ENCODE measurements around the gene MCFD2.
"Not testable (repeated sequence)": the region's sequence is repeated elsewhere in the genome, so short reads cannot be mapped to it uniquely, and the experiment has no call there.

Gene MCFD2

DNA sequence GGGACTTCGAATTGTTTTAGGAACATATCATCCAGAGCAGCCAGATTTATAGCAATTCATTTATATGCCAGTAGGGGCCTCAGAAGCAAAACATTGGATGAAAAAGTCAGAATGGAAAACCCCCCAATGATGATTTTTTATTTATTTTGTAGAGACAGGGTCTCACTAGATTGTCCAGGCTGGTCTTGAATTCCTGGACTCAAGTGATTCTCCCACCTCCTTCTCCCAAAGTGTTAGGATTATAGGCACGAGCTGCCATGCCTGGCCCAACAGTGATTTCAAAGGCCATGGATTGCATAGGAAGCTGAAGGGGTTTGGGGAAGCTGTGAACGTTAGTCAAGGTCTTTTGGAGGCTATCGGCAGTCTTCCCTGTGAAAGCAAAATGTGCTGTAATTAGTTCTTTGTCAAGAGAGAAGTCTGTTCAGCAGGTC, 21.9 kb upstream of the MCFD2 start:
- no peak for DNase-seq (ENCODE audit: low read depth)

DNA sequence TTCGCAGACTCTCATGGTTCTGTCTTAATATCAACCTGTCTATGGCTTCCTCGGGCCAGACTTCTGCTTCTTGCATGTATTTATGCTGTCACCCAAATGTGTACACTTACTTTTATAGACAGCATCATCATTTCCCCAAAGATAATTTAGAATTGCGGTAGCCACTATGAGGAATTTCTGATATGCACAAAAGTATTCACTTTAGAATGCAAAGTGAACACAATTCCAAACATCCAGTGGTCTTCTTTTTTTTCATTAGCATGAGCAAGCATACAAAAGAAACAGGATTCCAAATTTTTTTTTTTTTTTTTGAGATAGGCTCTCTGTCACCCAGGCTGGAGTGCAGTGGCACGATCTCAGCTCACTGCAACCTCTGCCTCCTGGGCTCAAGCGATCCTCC, 21.0 kb upstream of the MCFD2 start:
- DNase-seq (ENCODE audit: low read depth): no peak

DNA sequence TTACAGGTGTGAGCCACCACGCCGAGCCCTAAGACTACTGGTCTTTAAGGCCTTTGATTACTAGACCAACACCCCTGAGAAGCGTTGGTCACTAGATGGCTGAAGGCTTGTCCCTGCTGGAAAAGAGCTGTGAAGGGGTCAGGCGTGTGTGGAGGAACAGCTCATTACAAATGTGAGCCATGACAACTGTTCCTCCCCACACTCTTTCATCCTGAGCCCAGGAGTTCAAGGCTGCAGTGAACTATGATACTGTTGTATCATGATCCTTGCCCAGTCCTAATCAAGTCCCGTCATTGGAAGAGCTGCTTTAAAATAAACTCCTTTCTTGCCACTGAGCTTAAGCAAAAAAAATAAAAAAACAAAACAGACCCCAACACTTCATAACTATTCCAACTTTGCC, 19.5 kb upstream of the MCFD2 start:
- DNase-seq (ENCODE audit: low read depth): no peak

DNA sequence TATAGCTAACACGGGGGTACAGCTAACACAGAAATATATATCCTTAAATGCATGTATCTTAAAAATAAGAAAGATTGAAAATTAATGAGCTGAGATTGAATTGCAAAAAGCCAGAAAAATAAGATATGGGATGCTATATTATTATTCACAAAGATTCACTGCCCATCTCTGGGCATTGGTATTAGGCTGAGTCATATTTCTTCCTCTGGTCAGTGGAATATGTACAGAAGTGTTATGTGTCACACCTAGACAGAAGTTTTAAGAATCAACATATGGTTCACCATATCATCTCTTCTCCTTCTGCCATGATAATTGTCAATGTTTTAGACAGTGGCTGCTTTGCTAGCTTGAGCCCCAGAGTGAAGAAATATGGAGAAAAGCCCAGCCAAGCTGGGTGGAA, 14.0 kb upstream of the MCFD2 start:
- no peak for DNase-seq (ENCODE audit: low read depth)

DNA sequence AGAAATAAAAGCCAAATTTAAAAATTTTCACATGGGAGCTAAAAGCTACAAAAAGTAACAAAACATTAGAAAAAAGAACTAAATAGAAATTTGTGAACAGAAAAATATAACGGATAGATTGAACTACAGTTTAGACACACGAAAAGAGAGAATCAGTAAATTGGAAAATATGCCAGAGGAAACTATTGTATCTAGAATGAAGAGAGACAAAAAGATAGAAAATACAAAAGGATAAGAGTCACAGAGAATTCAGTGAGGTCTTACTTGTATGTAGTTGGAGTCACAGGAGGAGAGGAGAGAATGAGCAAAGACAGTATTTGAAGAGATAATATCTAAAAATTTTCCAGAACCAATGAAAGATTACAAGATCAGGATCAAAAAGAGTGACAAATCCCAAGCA, 11.3 kb upstream of the MCFD2 start:
- no peak for DNase-seq (ENCODE audit: low read depth)

DNA sequence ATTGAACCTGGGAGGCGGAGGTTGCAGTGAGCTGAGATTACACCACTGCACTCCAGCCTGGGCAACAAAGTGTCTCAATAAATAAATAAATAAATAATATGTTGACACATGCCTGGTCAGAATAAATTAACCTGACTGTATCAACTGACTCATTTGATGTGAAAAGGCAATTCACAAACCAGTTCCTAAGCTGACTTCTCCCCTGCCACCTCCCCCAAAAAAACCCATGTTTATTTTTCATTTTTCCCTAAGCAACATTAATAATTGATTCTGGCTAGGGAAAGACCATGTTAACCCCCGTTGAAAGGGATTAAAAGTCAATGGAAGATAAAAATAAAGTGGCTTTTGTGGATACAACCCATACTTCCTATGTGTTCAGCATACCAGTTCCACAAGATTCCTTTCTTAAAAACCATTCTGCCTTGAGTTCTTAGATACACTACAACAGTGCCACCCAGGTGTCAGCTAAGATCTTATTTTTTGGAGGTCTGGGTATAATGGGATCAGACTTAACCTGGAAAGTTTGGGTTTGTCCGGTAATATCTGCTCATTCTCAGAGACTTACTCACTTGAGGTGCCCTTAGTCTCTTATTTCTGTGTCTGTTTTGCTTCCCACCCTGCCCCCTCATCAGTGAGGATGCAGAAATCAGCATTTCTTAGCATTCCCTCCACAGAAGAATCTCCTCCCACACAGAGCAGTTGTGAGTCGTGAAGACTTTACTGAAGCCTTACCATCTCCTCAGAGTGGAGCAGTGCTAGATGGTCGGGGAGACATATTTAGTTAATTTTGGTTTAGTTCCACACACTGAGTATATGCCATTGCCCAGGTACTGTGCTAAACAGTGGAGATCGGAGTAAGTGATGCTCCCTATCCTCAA, 10.1 kb upstream of the MCFD2 start:
- DNase-seq (ENCODE audit: low read depth): no peak

DNA sequence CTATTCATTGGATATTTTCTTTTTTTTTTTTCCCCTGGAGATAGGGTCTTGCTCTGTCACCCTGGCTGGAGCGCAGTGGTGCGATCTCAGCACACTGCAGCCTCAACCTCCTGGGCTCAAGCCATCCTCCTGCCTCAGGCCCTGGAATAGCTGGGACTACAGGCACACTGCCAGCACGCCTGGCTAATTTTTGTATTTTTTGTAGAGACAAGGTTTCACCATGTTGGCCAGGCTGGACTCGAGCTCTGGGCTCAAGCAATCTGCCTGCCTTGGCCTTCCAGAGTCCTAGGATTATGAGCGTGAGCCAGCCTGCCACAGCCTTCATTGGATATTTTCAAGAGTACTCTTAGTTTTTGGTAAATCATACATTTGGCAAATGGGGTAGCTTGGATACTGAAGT, 9.0 kb upstream of the MCFD2 start:
- DNase-seq (ENCODE audit: low read depth): no peak

DNA sequence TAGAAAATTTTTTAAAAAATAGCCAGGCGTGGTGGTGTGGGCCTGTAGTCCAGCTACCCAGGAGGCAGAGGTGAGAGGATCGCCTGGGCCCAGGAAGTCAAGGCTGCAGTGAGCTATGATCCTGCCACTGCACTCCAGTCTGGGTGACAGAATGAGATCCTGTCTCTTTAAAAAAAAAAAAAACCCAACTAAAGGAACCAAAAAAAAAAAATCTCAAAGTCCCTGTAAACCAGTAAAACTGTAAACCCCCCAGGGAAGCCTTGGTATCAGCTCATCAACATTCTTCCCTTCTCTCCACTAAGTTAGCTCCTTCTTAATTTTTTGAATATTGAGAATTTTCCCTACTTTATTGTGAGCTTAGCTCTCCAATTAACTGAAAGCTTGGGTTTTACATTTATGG, 8.4 kb upstream of the MCFD2 start:
- DNase-seq (ENCODE audit: low read depth): no peak

DNA sequence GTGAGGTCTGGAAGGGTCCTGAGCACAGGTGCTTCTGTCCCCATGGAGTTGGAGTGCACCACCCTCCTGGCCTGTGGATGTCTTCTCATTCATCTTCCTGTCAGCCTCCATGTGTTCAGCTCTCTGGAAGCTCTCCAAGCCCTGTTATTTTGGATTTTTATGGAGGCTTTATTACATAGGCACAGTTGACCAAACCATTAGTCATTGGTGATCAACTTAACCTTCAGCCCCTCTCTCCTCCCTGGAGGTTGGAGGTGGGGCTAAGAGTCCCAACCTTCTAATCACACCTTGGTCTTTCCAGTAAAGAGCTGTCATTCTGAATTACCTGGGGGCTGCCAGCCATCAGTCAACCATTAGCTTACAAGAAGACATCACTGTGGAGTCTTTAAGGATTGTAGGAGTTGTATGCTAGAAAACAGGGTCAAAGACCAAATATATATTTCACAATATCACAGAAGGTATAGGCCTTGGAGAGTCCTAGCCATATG, 7.5 kb upstream of the MCFD2 start:
- DNase-seq (ENCODE audit: low read depth): no peak

DNA sequence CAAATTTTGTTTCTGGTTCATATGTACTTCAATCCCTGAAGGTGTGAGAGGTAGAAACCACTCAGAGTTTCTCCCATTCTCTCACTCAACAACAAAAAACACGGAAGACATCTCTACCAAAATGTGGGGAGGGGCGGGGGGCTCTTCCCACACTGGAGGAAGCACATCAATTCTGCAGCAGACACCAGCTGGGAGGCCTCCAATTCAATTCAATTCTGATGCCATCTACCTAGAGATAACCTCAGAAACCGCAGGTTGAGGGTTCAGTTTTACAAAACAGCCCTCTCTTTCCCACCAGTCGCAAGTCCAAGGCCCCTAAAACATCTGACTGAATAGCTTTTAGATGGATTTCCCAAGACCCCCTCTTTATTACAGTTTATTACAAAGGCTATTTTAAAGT, 7.0 kb upstream of the MCFD2 start:
- DNase-seq (ENCODE audit: low read depth): no peak

DNA sequence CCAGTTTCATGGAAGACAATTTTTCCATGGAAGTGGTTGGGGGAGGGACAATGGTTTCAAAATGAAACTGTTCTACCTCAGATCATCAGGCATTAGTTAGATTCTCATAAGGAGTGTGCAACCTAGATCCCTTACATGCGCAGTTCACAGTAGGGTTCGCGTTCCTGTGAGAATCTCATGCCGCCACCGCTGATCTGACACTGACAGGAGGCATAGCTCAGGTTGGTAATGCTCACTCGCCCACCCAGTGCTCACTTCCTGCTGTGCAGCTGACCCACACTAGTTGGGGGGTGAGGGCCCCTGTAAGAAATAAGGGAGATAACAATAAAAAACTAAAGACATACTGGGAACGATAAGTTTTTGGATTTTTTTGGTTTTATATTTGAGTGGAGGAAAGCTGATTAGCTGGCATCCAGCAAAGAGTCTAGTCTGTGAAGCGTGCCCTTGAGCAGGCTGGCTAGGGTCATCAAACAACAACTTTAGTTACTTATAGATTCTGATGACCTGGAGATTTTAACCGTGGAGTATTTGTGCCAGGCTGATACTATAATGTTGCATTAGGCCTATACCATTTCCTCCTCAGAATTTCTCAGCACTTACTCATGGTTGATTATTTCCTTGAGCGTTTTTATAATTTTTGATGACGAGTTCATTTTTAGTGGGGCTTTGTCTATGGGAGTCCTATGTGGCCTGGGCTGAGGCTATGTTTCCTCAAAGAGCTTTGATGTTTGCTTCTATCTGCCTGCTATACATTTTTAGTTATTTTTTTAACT, 6.3 kb upstream of the MCFD2 start:
- DNase-seq (ENCODE audit: low read depth): no peak

DNA sequence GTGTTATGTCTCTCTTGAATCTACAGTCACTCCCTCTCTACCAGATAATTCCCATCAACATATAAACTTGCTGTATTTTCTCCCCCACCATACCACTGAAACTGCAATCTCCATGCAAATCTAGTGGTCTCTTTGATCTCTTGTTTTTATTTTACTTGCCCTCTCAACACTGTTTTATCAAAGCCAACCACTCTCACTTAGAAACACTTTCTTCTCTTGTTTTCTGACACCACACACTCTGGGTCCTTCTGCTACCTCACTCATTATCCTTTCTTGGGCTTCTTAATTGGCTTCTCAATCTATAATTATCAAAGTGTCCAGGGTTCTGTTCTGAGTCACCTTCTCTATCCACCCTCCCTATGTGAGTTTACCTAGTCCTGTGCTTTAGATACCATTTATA, 2.0 kb upstream of the MCFD2 start:
- DNase-seq (ENCODE audit: low read depth): no peak

DNA sequence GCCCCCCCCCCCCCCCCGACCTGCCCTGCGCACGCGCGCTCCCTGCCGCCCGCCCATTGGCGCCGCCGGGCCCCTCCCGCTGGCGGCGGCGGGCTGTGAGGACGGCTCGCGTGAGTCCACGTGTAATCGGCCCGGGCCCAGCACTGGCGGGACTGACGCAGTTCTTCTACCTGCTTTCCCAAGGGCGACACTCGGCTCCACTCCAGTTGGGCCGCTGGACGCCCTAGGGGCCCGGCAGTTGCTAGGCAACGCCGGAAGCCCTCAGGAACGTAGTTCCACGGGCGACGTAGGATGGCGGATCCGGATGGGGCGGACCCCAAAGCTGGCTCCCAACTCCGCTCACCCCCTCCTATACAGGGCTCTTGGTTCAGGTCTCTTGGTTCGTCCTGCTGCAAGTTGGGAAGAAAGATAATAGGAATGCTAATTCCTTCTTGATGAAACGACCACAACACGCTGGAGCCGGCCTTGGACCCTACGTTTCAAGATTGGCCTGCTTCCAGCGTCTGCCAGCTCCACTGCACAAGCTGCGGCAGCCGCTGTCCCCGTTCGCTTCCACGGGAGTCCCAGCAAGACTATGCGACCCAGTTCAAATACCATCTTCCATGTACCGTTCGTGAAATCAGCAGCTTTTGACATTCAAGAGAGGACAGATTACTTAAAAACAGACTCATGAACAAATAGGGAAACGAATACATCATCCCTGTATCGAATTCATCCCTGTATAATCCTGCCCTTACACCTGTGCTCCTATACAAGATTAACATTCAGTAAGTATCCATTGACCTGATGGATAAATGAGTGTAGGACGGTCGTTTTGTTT, 415 bp upstream of the MCFD2 start:
- peak; percentile 74 for DNase-seq (ENCODE audit: low read depth)

DNA sequence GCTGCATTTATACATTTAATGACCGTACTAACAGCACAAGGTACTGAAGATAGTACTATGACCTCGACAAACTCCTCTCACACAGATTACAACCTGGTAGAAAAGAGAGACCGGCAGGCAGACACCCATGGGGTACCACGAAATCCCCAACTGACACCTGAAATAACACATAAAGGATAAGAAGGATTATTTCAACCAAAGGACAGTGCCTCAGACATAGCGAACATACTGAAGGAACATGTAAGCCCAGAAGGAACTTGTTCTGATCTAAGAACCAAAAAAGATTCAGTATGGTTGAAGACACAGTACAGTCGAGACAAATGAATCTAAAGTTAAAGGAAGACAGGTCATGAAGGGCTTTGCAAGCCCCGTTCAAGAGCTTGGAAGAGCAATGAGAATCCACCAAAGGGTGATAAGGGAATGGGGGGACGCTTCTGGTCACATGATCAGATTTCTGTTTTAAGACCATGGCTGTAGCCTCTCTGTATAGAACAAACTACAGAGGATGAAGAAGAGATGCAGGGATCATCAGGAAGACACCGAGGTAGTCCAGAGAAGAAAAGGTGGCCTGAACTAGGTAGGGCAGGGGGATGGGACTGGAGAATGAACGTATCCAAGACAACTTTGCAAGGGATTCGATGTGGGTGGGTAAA, 902 bp downstream of the MCFD2 start:
- DNase-seq (ENCODE audit: low read depth): no peak

DNA sequence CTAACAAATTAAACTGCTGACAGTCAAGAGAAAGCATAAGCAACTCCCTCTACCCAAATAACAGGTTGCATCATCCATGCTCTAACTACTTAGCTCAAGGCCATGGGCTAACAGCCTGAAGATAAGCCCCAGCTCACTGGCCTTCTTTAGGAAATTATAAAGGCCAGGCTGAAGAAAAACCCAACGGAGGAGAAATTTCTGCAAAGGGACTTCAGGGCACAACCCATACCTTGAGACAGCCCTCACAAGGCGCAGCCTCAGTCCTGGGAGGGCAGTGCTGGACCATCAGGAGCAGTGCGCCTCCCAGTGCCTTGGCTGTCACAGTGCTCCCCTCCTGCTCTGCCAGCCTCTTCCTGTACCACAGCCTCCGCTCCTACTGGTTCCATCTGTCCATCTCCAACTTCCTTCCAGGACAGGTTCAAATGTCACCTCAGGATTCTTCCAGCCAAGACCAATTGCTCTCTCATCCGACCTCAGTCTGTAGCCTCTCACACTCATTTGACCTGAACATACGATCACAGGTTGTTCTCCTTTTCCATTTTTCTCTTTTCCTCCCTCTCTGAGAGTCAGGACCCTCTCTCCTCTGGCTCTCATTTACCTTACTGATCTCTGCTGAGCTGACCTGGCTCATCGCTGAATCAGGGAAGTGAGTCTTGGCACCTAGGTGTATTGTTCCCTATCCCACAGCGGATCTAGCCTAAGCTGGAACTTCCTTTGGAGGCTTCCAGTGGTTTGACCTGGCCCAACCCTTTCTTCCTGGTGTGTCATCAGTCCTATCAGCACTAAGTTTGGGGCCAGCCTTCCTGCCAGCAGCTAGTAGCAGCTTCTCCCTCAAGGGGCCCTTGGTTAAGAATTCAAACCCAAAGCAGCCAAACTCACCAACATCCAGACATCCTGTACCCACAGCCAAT, 1.9 kb downstream of the MCFD2 start:
- no peak for DNase-seq (ENCODE audit: low read depth)

DNA sequence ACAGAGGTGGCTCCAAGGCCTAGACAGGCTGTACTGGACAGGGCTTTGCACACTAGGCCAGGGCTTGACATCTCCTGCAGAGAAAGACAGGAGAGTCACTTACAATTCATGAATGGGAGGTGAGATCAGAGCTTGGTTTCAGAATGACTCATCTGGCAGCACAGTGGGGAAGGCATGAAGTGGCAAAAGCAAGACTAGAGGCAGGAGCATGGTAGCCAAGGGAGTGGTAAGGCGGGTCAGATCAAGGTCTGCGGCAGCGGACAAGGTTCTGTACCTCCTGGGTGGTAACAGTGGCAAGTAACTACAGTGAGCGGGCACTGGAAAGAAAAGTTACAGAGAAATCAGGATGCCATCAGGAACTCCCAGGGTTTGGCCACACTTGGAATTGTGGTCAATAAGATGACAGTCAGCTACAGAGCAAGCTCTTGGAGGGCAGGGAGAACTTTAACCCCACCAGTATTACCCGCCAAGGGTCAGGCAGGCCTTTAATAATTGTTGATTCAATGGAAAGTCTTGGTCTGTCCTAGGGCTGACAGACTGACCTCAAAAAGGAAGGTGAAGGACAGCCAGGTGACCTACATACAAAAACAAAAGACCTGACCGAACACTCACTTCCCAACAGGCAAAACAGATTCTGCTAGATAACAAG, 5.7 kb downstream of the MCFD2 start:
- DNase-seq (ENCODE audit: low read depth): no peak

DNA sequence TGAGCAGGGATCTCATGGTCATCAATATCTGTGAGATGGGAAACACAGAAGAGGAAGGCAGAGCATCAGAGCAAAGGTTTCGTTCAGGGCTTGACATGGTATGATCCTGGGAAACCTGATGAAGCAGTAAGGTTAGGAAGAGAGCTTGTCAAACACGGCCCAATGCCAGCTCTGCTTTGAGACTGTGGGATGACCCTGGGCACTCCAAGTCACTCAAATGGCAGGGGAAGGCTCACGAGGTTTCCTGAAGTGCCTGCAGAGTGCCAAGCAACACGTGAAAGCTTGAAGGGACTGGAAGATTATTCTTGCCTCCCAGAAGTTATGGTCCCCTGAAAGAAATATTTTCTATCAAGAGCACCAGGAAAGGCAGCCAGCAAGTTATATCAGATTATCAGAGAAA, 6.5 kb downstream of the MCFD2 start:
- DNase-seq (ENCODE audit: low read depth): no peak

DNA sequence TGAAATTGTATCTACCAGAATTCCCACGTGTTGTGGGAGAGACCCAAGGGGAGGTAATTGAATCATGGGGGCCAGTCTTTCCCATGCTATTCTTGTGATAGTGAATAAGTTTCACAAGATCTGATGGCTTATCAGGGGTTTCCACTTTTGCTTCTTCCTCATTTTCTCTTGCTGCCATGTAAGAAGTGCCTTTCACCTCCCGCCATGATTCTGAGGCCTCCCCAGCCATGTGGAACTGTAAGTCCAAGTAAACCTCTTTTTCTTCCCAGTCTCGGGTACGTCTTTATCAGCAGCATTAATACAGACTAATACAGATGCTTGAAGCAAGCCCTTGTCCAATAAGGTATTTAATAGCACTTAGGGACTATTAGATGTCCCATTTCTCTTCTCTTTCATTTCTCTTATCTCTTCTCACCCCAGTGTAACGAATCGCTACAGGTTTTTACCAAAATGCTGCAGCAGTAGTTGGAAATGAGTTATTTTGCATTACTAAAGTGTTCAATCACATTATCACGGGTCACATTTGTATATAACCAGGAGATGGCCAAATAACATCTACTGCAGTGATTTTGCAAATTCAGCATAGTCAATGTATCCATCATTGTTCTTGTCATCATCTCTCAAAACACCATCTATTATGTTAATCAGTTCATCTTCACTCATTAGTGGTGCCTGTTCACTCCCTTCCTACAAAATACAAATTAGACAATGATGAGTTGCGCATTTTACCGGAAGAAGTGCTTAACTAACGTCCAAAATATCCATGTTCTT, 10.5 kb downstream of the MCFD2 start:
- not testable (repeated sequence) for DNase-seq (ENCODE audit: low read depth)

DNA sequence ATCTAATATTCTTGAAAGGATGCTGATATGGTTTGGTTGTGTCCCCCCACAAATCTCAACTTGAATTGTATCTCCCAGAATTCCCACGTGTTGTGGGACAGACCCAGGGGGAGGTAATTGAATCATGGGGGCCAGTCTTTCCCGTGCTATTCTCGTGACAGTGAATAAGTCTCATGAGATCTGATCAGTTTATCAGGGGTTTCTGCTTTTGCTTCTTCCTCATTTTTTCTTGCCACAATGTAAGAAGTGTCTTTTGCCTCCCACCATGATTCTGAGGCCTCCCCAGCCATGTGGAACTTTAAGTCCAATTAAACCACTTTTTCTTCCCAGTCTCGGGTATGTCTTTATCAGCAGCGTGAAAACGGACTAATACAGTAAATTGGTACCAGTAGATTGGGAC, 12.6 kb downstream of the MCFD2 start:
- not testable (repeated sequence) for DNase-seq (ENCODE audit: low read depth)

DNA sequence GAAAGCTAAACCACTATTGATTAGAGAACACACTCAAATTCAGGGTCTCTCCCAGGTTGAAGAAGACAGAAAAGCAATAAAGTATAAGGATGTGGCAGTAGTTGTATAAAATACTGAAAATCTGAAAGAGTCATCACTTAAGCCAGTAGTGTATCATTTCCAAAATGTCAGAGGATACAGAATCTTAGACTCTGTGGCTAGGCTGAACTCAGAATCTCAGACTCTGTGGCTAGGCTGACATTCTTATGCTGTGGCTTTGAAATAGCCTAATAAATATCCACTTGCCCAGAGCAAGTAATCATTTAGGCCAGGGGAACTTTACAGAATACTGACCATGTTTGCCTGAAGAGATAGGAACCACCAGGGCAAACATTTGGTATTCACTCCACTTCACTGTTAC, 13.1 kb downstream of the MCFD2 start:
- no peak for DNase-seq (ENCODE audit: low read depth)
